H9 (cell line): Measurements from ENCODE around the gene FATE1. TPM values are rescaled to one million over a fixed set of nuclear protein-coding genes. Genes with fewer than 3 reads are reported as not detected.

Experiments used
- DNase-seq: peaks from one replicate; pipeline ENCODE4 v3.0.0-alpha.2; 2017
- H2AFZ ChIP-seq: one replicate; pipeline ENCODE4 v1.6.1; 2013; ENCODE audit warnings: mild to moderate bottlenecking, low read length, control low read depth, moderate library complexity
- H2AK5ac ChIP-seq: 2 replicates; pipeline ENCODE4 v1.6.1; 2013; ENCODE audit warnings: low read length, control low read depth, mixed read lengths; ENCODE audit not compliant: insufficient read length
- H2BK120ac ChIP-seq: one replicate; pipeline ENCODE4 v1.6.1; 2013; ENCODE audit warnings: low read depth, mild to moderate bottlenecking, low read length, control low read depth, inconsistent platforms; ENCODE audit not compliant: poor library complexity, severe bottlenecking
- H2BK12ac ChIP-seq: 2 replicates; pipeline ENCODE4 v1.6.1; 2013; ENCODE audit warnings: low read length, control low read depth, mixed read lengths, low read depth; ENCODE audit not compliant: insufficient read length
- H2BK15ac ChIP-seq: 2 replicates; pipeline ENCODE4 v1.6.1; 2013; ENCODE audit warnings: low read depth, low read length, control low read depth
- H2BK20ac ChIP-seq: one replicate; pipeline ENCODE4 v1.6.1; 2013; ENCODE audit warnings: low read depth, mild to moderate bottlenecking, low read length, control low read depth, inconsistent platforms; ENCODE audit not compliant: poor library complexity, severe bottlenecking
- H2BK5ac ChIP-seq: 2 replicates; pipeline ENCODE4 v1.6.1; 2013; ENCODE audit warnings: low read length, control low read depth, mixed read lengths; ENCODE audit not compliant: insufficient read length
- H3K14ac ChIP-seq: 2 replicates; pipeline ENCODE4 v1.6.1; 2013; ENCODE audit warnings: low read length, control low read depth; ENCODE audit not compliant: insufficient read depth
- H3K18ac ChIP-seq: 2 replicates; pipeline ENCODE4 v1.6.1; 2013; ENCODE audit warnings: low read depth, mild to moderate bottlenecking, mixed read lengths, low read length, control low read depth; ENCODE audit not compliant: insufficient read length
- H3K23ac ChIP-seq: 2 replicates; pipeline ENCODE4 v1.6.1; 2013; ENCODE audit warnings: low read length, control low read depth, mixed read lengths, low read depth; ENCODE audit not compliant: insufficient read length
- H3K23me2 ChIP-seq: 2 replicates; pipeline ENCODE4 v1.6.1; 2013; ENCODE audit warnings: low read depth, mild to moderate bottlenecking, mixed read lengths, low read length, control low read depth; ENCODE audit not compliant: insufficient read length, poor library complexity, severe bottlenecking
- H3K27ac ChIP-seq: 2 replicates; pipeline ENCODE4 v1.5.1; 2013; ENCODE audit warnings: low read length, control low read depth, mixed read lengths, low read depth; ENCODE audit not compliant: insufficient read length
- H3K27me3 ChIP-seq: 2 replicates; pipeline ENCODE4 v1.6.1; 2013; ENCODE audit warnings: low read length, control low read depth, inconsistent platforms; ENCODE audit not compliant: insufficient read depth
- H3K4ac ChIP-seq: 2 replicates; pipeline ENCODE4 v1.6.1; 2013; ENCODE audit warnings: low read depth, mild to moderate bottlenecking, control low read depth, inconsistent platforms, low read length, moderate library complexity
- H3K4me1 ChIP-seq: 2 replicates; pipeline ENCODE4 v1.6.1; 2013; ENCODE audit warnings: low read length, control low read depth, inconsistent platforms; ENCODE audit not compliant: insufficient read depth
- H3K4me2 ChIP-seq: 2 replicates; pipeline ENCODE4 v1.6.1; 2013; ENCODE audit warnings: low read length, control low read depth, mixed read lengths; ENCODE audit not compliant: insufficient read length, insufficient read depth
- H3K56ac ChIP-seq: 2 replicates; pipeline ENCODE4 v1.6.1; 2013; ENCODE audit warnings: low read depth, mild to moderate bottlenecking, mixed read lengths, low read length, control low read depth; ENCODE audit not compliant: insufficient read length
- H3K79me1 ChIP-seq: 2 replicates; pipeline ENCODE4 v1.6.1; 2013; ENCODE audit warnings: low read depth, mild to moderate bottlenecking, moderate library complexity, low read length, control low read depth, inconsistent platforms; ENCODE audit not compliant: insufficient read depth, poor library complexity, severe bottlenecking
- H3K79me2 ChIP-seq: 2 replicates; pipeline ENCODE4 v1.6.1; 2013; ENCODE audit warnings: low read length, control low read depth, inconsistent platforms; ENCODE audit not compliant: insufficient read depth
- H3K9ac ChIP-seq: 2 replicates; pipeline ENCODE4 v1.6.1; 2013; ENCODE audit warnings: low read length, control low read depth, mixed read lengths; ENCODE audit not compliant: insufficient read length; ENCODE audit errors: extremely low read depth
- H3K9me3 ChIP-seq: one replicate; pipeline ENCODE4 v1.6.1; 2013; ENCODE audit warnings: low read depth, low read length, inconsistent platforms; ENCODE audit not compliant: control insufficient read depth
- H3T11ph ChIP-seq: one replicate; pipeline ENCODE4 v1.6.1; 2013; ENCODE audit warnings: mild to moderate bottlenecking, low read length, control low read depth, inconsistent platforms
- H4K20me1 ChIP-seq: one replicate; pipeline ENCODE4 v1.6.1; 2013; ENCODE audit not compliant: control insufficient read depth, insufficient read length, insufficient read depth
- H4K5ac ChIP-seq: 2 replicates; pipeline ENCODE4 v1.6.1; 2013; ENCODE audit warnings: low read depth, mild to moderate bottlenecking, mixed read lengths, low read length, control low read depth; ENCODE audit not compliant: insufficient read length
- H4K8ac ChIP-seq: replicated peaks from 2 replicates; pipeline ENCODE4 v1.6.1; 2013; ENCODE audit warnings: low read length, control low read depth, mixed read lengths, low read depth; ENCODE audit not compliant: insufficient read length
- H4K91ac ChIP-seq: 2 replicates; pipeline ENCODE4 v1.6.1; 2013; ENCODE audit warnings: low read depth, mild to moderate bottlenecking, moderate library complexity, mixed read lengths, low read length, control low read depth; ENCODE audit not compliant: insufficient read length
- H3K27ac Mint-ChIP-seq, 3 experiments: 2 replicates in 2 of 3; 3 replicates in 1 of 3; pipeline ENCODE4 v1.8.0; 2020 to 2021; ENCODE audit warnings: mixed read lengths in 3 of 3, mild to moderate bottlenecking in 1 of 3, moderate library complexity in 1 of 3
- H3K27me3 Mint-ChIP-seq: 2 replicates; pipeline ENCODE4 v1.8.0; 2021; ENCODE audit warnings: low read depth, mild to moderate bottlenecking, moderate library complexity, mixed read lengths
- H3K36me3 Mint-ChIP-seq, 3 experiments: 2 replicates in 2 of 3; 3 replicates in 1 of 3; pipeline ENCODE4 v1.8.0; 2020 to 2021; ENCODE audit warnings: low read depth in 3 of 3, mixed read lengths in 3 of 3; ENCODE audit not compliant: insufficient read depth in 1 of 3
- H3K4me1 Mint-ChIP-seq, 2 experiments: 2 replicates each; pipeline ENCODE4 v1.8.0; 2020; ENCODE audit warnings: mixed read lengths in 2 of 2
- H3K4me3 Mint-ChIP-seq, 2 experiments: 2 replicates in 1 of 2; 3 replicates in 1 of 2; pipeline ENCODE4 v1.8.0; 2020 to 2021; ENCODE audit warnings: mild to moderate bottlenecking in 2 of 2, mixed read lengths in 2 of 2, moderate library complexity in 1 of 2
- H3K9me3 Mint-ChIP-seq, 2 experiments: 2 replicates in 1 of 2; 3 replicates in 1 of 2; pipeline ENCODE4 v1.8.0; 2020; ENCODE audit warnings: mild to moderate bottlenecking in 2 of 2, mixed read lengths in 2 of 2, moderate library complexity in 1 of 2
- CTCF ChIP-seq: fragments of 200-600 bp; sonication (generic); conservative IDR thresholded peaks from 3 replicates; pipeline ENCODE4 v1.8.0; 2021; ENCODE audit warnings: antibody characterized with exemption, mild to moderate bottlenecking
- WGBS: extraction: QIAGEN DNeasy Blood & Tissue Kit; methylation state at CpG from one replicate; pipeline ENCODE4 v1.1.7; 2013; ENCODE audit warnings: missing lambda C conversion rate, low lambda C conversion rate, mixed read lengths; ENCODE audit not compliant: insufficient read length; ENCODE audit errors: extremely low coverage; 5-methylcytosine and 5-hydroxymethylcytosine counted together
- total RNA-seq: library from RNA; stranded (reverse); gene quantifications from 2 replicates; pipeline ENCODE4 v1.2.1, GENCODE V29; 2021

FATE1 gene
- total RNA-seq, 1 experiment from 2014 or later: not detected

DNA sequence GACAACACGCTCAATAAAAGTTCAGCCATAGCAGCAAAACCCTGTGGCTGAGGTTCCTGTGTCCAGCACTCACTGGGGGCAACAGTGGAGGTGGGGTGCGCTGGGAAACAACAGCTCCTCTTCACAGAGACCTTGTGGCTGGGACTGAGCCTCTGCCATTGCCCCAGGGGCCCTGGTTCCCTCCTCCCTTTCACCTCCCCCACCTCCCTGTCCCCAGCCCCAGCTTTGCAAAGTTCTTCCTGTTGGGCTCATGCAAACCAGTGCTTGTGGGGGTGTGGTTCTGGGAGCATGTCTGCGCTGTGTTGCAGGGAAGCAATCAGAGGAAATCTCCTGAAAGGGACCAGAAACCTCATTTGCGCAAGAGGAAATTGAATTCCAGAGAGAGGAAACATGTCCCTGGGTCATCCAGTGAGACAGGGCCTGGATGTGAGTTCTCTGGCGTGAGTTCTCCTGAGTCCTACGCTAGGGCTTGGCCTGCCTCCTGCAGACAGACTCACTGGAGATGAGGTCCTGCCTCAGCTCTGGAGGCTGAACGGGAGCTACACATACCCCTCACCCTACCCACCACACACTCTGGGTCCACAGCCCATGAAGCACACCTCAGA lies 7.4 kb downstream of the FATE1 start:
- Histone ChIP-seq H2AFZ (no peak overlapping the region), H4K20me1 (no peaks in the 10 kb centered on the region), H4K5ac (no peak overlapping the region), H2BK5ac (no peak overlapping the region), H2BK20ac (no peak overlapping the region), H3K9me3 (peaks cover 59% of the 10 kb centered on the region), H2BK12ac (no peak overlapping the region), H2BK15ac (no peak overlapping the region), H3K18ac (no peak overlapping the region), H3K79me2 (no peaks in the 10 kb centered on the region), H4K91ac (no peak overlapping the region), H3K4me1 (no peaks in the 10 kb centered on the region), H2AK5ac (no peak overlapping the region), H4K8ac (no peak overlapping the region), H3K56ac (no peak overlapping the region), H3K27me3 (no peaks in the 10 kb centered on the region), H3K9ac (no peak overlapping the region), H3T11ph (no peak overlapping the region), H3K14ac (no peak overlapping the region), H2BK120ac (no peak overlapping the region), H3K27ac (no peak overlapping the region), H3K4ac (no peak overlapping the region), H3K79me1 (no peaks in the 10 kb centered on the region), H3K4me2 (no peak overlapping the region), H3K23ac (no peak overlapping the region), H3K23me2 (no peaks in the 10 kb centered on the region)
- no peak for DNase-seq
- no peak overlapping the region for H3K27ac Mint-ChIP-seq
- H3K9me3 Mint-ChIP-seq: peaks cover 62% of the 10 kb centered on the region in 2 experiments
- H3K27me3 Mint-ChIP-seq: peaks cover 8% of the 10 kb centered on the region
- peaks cover 5 to 11% of the 10 kb centered on the region in 2 experiments; a peak in 3 of 4 replicates for H3K4me1 Mint-ChIP-seq
- no peaks in the 10 kb centered on the region; a peak in 2 of 7 replicates for H3K36me3 Mint-ChIP-seq
- H3K4me3 Mint-ChIP-seq: no peak overlapping the region
- no CpG with 5 or more reads among the region's 7 CpGs for WGBS
- TF ChIP-seq CTCF: no peak
